ENCODE data around the gene ARL11. TPM values are rescaled to one million over a fixed set of nuclear protein-coding genes. Genes with fewer than 3 reads are reported as not detected.

ARL11 gene
- total RNA-seq, 1 donor from 2014 or later, result 0.20 TPM

DNA sequence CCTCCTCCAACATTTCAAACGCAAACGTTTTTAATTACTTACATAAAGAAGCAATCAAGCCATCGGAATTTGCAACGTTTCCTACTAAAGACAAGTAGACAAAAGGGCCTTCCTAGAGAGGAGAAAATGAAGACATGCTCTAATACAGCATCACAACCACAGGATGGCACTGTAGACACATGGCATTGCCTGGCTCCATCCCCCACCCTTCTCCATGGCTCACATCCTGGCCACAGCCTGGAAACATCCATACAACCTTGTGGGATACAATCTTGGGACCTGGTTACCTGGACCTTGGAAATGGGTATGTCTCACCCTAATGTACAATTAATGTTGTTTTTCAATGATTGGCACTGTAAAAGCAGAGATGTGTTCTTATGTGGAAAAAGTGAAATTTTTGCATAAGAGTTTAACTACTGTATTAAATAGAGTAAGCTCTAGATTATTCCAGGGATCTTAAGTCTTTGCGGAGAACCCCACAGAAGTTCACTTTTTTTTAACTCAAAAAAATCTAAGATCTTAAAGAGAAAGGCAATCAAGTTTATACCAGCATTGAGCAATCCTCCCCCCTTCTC, 41.5 kb downstream of the ARL11 start:
- peak in 1 of 2 experiments; percentile 53 for DNase-seq (ENCODE audit: low spot score in 2 of 2, unreplicated experiment in 2 of 2)
- H3K4me1 Mint-ChIP-seq, result peaks cover 11% of the 10 kb centered on the region
- no peaks in the 10 kb centered on the region for H3K9me3 Mint-ChIP-seq
- H3K27ac Mint-ChIP-seq, result no peak overlapping the region
- TF ChIP-seq, protein P1, sequence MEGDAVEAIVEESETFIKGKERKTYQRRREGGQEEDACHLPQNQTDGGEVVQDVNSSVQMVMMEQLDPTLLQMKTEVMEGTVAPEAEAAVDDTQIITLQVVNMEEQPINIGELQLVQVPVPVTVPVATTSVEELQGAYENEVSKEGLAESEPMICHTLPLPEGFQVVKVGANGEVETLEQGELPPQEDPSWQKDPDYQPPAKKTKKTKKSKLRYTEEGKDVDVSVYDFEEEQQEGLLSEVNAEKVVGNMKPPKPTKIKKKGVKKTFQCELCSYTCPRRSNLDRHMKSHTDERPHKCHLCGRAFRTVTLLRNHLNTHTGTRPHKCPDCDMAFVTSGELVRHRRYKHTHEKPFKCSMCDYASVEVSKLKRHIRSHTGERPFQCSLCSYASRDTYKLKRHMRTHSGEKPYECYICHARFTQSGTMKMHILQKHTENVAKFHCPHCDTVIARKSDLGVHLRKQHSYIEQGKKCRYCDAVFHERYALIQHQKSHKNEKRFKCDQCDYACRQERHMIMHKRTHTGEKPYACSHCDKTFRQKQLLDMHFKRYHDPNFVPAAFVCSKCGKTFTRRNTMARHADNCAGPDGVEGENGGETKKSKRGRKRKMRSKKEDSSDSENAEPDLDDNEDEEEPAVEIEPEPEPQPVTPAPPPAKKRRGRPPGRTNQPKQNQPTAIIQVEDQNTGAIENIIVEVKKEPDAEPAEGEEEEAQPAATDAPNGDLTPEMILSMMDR (IDR thresholded peaks at IDR 0.05; ENCODE audit: unreplicated experiment), result peak; percentile 15
- H3K4me3 Mint-ChIP-seq, result no peak overlapping the region
- peaks cover 25% of the 10 kb centered on the region for H3K36me3 Mint-ChIP-seq
- no peaks in the 10 kb centered on the region for H3K27me3 Mint-ChIP-seq (ENCODE audit: low read depth)

DNA sequence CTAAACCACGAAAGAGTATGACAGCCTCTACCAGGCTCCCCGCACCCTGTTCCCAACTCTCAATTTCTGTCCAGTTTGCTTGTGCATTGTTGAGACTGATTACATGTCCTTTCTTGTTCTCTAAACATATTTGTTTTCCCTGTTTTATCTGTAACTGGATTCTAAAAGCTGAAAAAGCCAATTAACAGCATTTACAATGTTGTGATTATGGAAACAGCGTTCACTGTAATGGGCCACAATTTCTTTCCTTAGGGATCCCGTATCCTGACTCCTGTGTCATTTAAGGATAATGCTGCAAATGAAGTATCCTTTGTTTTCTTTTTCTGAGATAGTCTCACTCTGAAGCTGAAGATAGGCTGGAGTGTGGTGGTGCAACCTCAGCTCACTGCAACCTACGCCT, 42.5 kb downstream of the ARL11 start:
- Mint-ChIP-seq H3K4me1 (peaks cover 11% of the 10 kb centered on the region), H3K4me3 (no peak overlapping the region), H3K27ac (peak overlapping the region; percentile 52), H3K27me3 (ENCODE audit: low read depth) (no peaks in the 10 kb centered on the region), H3K36me3 (peaks cover 29% of the 10 kb centered on the region), H3K9me3 (no peaks in the 10 kb centered on the region)
- DNase-seq (ENCODE audit: low spot score in 2 of 2, unreplicated experiment in 2 of 2), result no peak
- TF ChIP-seq, protein P1 (IDR thresholded peaks at IDR 0.05; ENCODE audit: unreplicated experiment), result no peak

DNA sequence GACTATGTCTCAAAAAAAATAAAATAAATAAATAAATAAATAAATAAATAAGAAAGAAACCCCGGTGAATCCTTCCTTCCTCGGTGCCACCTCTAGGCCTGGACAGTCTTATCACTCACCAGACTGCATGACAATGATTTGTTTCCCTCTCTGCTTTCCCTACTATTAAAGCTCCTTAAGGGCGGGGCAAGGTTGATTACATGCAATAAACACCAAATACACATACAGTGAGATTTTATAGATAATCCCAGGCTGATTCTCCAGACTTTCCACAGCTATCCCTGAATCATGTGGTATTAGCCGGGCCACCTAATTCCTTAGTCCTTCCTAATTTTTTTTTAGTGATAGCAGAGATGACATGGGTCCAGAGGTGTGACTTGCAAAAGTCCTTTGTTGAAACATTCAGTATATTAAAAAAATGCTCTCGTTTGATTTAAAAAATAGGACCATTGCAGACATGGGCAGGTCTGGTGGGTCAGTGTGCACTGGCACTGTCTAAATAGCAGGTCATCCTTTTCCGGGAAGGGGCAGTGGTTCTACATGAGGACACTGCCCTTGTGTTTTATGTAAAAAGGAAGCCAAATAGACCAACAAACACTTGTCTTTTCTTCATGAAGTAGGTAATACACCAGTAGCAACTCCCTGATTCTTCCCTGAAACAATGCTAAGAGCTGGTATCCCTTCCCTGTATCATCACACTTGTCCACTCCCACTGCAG, 48.4 kb downstream of the ARL11 start:
- Mint-ChIP-seq H3K36me3 (peaks cover 32% of the 10 kb centered on the region), H3K9me3 (peaks cover 10% of the 10 kb centered on the region), H3K27me3 (ENCODE audit: low read depth) (no peaks in the 10 kb centered on the region), H3K4me3 (no peak overlapping the region), H3K27ac (no peak overlapping the region), H3K4me1 (no peaks in the 10 kb centered on the region)
- no peak for DNase-seq (ENCODE audit: low spot score in 2 of 2, unreplicated experiment in 2 of 2)
- TF ChIP-seq, protein P1 (IDR thresholded peaks at IDR 0.05; ENCODE audit: unreplicated experiment), result no peak

DNA sequence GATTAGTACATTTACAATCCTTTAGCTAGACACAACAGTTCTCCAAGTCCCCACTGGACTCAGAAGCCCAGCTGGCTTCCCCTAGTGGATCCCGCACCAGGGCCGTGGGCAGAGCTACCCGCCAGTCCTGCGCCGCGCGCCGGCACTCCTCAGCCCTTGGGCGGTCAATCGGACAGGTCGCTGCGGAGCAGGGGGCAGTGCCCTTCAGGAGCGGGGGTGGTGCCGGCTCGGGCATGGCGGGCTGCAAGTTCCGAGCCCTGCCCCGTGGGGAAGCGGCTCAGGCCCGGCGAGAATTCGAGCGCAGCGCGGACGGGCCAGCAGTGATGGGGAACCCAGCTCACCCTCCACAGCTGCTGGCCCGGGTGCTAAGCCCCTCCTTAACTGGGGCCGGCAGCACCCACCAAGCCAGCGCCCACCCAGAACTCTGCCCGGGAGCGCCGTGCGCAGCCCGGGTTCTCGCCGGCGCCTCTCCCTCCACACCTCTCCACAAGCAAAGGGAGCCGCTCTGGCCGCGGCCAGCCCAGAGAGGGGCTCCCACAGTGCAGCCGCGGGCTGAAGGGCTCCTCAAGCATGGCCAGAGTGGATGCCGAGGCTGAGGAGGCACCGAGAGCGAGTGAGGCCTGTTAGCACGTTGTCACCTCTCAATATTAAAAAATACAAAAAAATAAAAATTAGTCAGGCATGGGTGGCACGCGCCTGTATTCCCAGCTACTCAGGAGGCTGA, 50.0 kb downstream of the ARL11 start:
- Mint-ChIP-seq H3K27ac (no peak overlapping the region), H3K27me3 (ENCODE audit: low read depth) (no peaks in the 10 kb centered on the region), H3K36me3 (peaks cover 32% of the 10 kb centered on the region), H3K9me3 (peaks cover 10% of the 10 kb centered on the region), H3K4me3 (no peak overlapping the region), H3K4me1 (no peaks in the 10 kb centered on the region)
- no peak for DNase-seq (ENCODE audit: low spot score in 2 of 2, unreplicated experiment in 2 of 2)
- TF ChIP-seq, protein P1 (IDR thresholded peaks at IDR 0.05; ENCODE audit: unreplicated experiment), result no peak

DNA sequence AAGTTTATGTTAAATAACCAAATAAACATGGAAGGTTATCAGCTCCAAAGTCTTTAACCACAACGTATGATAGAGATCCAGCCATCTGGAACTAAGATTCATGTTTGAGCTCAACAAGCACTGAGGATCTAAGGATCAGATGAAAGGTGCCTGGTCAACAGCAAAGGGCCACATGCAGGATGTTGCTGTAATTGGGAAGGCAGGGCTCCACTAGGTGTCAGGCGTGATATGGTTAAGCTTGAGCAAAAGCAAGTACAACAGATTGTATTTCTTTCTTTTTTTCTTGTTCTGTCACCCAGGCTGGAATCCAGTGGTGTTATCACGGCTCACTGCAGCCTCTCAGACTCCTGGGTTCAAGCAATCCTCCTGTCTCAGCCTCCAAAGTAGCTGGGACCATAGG, 50.9 kb downstream of the ARL11 start:
- no peaks in the 10 kb centered on the region for H3K27me3 Mint-ChIP-seq (ENCODE audit: low read depth)
- H3K36me3 Mint-ChIP-seq, result peaks cover 32% of the 10 kb centered on the region
- H3K4me1 Mint-ChIP-seq, result no peaks in the 10 kb centered on the region
- TF ChIP-seq, protein P1 (IDR thresholded peaks at IDR 0.05; ENCODE audit: unreplicated experiment), result no peak
- no peak overlapping the region for H3K4me3 Mint-ChIP-seq
- peaks cover 10% of the 10 kb centered on the region for H3K9me3 Mint-ChIP-seq
- DNase-seq (ENCODE audit: low spot score in 2 of 2, unreplicated experiment in 2 of 2), result no peak
- H3K27ac Mint-ChIP-seq, result peak overlapping the region; percentile 30

Measured in mesothelial cell of epicardium (in vitro differentiated cells).